WTC11 (cell line): ENCODE data around the gene FANCL.
"Not testable (repeated sequence)": the region's sequence is repeated elsewhere in the genome, so short reads cannot be mapped to it uniquely, and the experiment has no call there.

Source experiments
- ATF1 ChIP-seq: sonication (generic); formaldehyde crosslinking; IDR thresholded peaks from 2 replicates; pipeline ENCODE4 v1.8.1; 2023; ENCODE audit warnings: mild to moderate bottlenecking, moderate library complexity, missing genetic modification reagents
- ATF6 ChIP-seq: sonication (generic); formaldehyde crosslinking; IDR thresholded peaks from 2 replicates; pipeline ENCODE4 v1.8.1; 2023; ENCODE audit warnings: mild to moderate bottlenecking, missing genetic modification reagents
- CTCF ChIP-seq: fragments of 200-600 bp; IDR thresholded peaks from 2 replicates; pipeline ENCODE4 v1.8.0; 2022; ENCODE audit warnings: antibody characterized with exemption
- GABPB1 ChIP-seq: sonication (generic); formaldehyde crosslinking; IDR thresholded peaks from 2 replicates; pipeline ENCODE4 v1.8.1; 2023; ENCODE audit warnings: mild to moderate bottlenecking, missing genetic modification reagents
- JUN ChIP-seq: sonication (generic); formaldehyde crosslinking; IDR thresholded peaks from 2 replicates; pipeline ENCODE4 v1.8.0; 2023; ENCODE audit warnings: mild to moderate bottlenecking, missing genetic modification reagents
- MAX ChIP-seq: sonication (generic); formaldehyde crosslinking; IDR thresholded peaks from 2 replicates; pipeline ENCODE4 v1.8.0; 2022; ENCODE audit warnings: mild to moderate bottlenecking, missing genetic modification reagents
- SP1 ChIP-seq: sonication (generic); formaldehyde crosslinking; conservative IDR thresholded peaks from 2 replicates; pipeline ENCODE4 v1.8.1; 2022; ENCODE audit warnings: missing genetic modification reagents
- STAT6 ChIP-seq: sonication (generic); formaldehyde crosslinking; conservative IDR thresholded peaks from 2 replicates; pipeline ENCODE4 v1.8.1; 2023; ENCODE audit warnings: mild to moderate bottlenecking, low read depth, missing genetic modification reagents, moderate library complexity
- USF2 ChIP-seq: sonication (generic); formaldehyde crosslinking; IDR thresholded peaks from 2 replicates; pipeline ENCODE4 v1.8.1; 2023; ENCODE audit warnings: mild to moderate bottlenecking, missing genetic modification reagents, moderate library complexity
- ZNF121 ChIP-seq: sonication (generic); formaldehyde crosslinking; IDR thresholded peaks from 2 replicates; pipeline ENCODE4 v1.8.0; 2023; ENCODE audit warnings: missing genetic modification reagents
- ZNF232 ChIP-seq: sonication (generic); formaldehyde crosslinking; IDR thresholded peaks from 2 replicates; pipeline ENCODE4 v1.8.0; 2022; ENCODE audit warnings: mild to moderate bottlenecking, missing genetic modification reagents

- TF ChIP-seq CTCF; JUN (CRISPR knock-in tag); STAT6 (CRISPR knock-in tag); ATF6; ZNF232 (CRISPR knock-in tag); ATF1 (CRISPR knock-in tag); SP1 (CRISPR knock-in tag); ZNF121; USF2 (CRISPR knock-in tag); MAX (CRISPR knock-in tag): not testable (repeated sequence)
- peak; percentile 72; the same call in 1 of the 2 replicates for TF ChIP-seq GABPB1 (CRISPR knock-in tag)
These were observed 70.7 kb downstream of the FANCL start for GRCh38 chr2:58170334-58170933.
